ENCODE results near the gene BOD1L2.

Gene BOD1L2

DNA sequence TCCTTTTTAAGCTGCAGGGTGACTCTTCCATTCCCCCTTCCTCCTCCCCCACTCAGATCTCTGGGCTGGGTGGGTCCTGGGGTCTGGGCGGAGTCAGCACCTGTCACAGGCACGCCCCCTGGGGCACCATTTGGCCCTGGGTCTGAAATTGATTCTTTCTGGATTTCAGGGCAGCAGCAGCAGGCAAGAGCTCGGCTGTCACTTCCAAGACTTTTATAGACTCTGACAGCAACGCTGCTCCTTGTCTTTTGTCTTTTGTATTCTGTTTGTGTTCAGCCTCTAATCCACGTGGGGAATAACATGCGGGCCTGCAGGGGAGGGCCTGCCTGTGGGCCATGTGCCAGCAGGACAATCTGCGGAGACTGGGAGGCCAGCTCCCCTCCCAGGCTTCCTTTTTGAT, 3.9 kb downstream of the BOD1L2 start:
- ATAC-seq = no peak

DNA sequence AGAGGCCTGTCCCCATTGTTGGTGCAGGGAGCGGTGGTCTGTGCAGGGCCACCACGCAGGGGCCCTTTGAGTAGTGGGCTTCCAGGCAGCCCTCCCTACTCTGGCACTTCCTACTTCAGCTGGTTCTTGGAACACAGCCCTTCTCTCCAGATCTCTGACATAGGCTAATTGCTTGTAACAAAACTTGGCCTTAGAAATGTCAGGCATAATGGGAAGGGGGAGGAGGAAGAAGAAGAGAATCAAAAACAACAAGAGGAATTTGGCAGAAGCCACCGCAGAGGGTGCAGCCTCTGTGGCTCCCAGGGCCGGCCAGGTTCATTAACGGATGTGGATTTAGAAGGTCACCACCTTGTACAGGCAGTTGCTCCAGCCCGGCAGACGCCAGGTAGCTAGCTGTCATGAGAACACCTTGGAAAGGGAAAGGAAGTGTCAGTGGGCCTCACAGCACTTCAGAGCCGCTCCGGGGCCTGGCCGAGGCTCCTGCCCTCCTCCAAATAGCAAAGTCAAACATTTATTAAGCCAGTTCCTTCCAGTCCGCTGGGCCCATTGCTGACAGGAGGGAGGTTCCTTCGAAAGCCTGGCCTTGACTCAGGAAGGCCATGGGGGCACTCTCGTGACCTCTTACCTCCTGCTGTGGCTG, 7.4 kb downstream of the BOD1L2 start:
- ATAC-seq = no peak

DNA sequence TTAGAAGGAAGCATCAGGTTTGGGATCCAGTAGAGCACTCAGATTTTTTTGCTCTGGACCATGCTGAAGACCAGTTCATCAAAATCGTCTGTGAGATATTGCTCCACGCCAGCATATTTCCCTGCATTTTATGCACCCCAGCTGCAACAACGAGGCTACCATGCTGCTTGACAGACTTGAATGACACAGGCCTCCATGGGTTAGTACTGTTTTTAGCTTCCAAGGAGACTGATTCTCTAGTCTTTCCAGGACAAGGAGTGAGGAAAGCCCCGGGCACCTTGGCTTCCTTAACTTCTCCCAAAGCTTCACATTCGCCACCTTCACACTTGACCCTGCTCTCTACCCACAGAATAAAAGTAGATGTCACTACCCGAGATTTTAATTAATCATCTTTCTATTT, 17.5 kb downstream of the BOD1L2 start:
- no peak for ATAC-seq

GRCh38 chr18:57167617-57168308, 20.9 kb downstream of the BOD1L2 start:
- no peak for ATAC-seq

DNA sequence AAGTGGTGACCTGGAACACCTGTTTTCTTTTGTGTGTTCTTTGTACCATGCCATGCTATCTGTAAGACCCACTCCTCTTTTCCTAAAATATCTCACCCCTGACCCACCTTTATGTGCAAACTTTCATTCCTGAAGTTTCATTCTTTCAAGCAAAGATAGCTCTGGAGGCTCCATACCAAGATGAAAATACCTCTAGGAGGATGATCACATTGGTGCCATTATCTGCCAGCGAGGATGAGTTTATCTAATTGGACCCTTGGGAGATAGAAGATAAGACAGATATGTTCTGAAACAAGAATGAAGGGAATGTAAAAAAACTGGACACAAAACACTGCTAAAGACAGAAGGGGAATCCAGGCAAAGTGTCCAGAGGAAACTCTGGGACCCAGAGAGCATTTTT, 24.1 kb downstream of the BOD1L2 start:
- ATAC-seq = no peak

- no peak for ATAC-seq
Measured at GRCh38 chr18:57175532-57175931, 28.6 kb downstream of the BOD1L2 start.

DNA sequence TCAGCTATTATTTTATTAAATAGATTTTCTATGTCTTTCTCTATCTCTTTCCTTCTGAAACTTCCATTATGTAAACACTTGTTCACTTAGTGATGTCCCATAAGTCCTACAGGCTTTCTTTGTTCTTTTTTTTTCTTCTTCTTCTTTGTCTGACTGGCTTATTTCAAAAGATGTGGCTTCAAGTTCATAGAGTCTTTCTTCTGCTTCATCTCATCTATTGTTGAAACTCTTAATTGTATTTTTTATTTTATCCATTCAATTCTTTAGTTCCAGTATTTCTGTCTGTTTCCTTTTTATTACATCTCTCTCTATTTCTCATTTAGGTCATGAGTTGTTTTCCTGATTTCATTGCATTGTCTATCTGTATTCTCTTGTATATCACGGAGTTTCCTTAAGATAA, 38.5 kb downstream of the BOD1L2 start:
- no peak for ATAC-seq

DNA sequence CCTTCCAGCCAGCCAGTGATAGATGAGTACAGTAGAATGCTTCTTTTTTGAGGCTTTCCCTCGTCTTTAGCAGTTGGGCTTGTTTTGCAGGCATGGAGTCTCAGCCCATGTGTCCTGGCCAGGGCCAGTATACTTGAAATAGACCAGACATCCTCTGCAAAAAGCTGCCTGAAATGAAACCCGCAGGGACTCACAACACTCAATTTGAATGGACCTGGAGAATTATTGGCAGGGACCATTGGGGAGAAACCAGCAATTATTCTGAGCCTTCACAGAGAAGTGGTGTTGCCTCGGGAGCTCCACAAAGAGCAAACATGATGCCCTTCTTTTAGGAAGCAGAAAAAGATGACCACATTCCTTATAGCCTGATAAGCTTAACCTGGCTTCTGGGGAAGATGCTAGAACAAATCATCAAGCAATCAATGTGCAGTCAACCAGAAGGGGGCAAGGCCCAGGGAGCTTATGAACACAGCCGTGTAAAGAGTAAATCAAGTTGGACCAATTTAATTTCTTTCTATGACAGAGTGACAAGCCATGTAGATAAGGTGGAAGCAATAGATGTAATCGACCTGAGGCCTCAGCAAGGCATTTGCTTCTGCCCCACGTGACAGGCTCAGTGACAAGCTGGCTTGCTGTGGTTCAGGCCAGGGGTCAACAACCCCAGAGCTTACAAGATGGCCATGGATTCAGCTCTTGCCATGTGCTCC, 42.1 kb downstream of the BOD1L2 start:
- ATAC-seq = no peak

DNA sequence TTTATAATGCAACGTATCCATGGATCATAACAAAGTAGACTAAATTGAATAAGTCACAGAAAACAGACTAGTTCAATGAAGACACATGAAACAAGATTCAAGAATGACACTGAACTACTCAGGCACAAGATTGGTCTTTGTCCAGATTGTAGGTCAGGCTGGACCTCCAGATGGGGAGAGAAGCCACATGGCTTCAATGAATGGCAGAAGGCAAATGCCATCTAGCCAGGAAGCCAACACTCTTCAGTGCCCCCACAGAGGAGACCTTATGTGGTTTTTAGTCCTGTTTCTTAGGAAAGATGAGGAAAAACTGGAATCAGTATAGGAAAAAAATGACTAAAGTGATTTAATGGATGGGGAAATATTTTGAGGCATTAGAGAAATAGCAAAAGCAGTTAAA, 43.1 kb downstream of the BOD1L2 start:
- ATAC-seq = no peak

GRCh38 chr18:57194070-57194469, 47.2 kb downstream of the BOD1L2 start:
- no peak for ATAC-seq

- ATAC-seq = no peak
Measured at GRCh38 chr18:57194622-57195021, 47.7 kb downstream of the BOD1L2 start.

DNA sequence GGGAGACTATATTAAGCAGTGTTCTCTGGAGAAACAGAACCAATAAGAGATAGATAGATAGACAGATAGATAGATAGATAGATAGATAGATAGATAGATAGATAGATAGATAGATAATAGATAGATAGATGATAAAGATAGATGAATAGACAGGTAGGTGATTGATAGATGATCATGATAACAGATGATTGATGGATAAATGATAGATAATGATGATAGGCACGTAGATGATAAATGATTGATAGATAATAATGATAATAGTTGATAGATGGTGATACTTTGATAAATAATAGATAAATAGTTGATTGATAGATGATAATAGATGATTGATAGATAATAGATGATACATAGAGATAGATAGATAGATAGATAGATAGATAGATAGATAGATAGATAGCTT, 48.5 kb downstream of the BOD1L2 start:
- no peak for ATAC-seq

- no peak for ATAC-seq
Measured at GRCh38 chr18:57197261-57197660, 50.4 kb downstream of the BOD1L2 start.

DNA sequence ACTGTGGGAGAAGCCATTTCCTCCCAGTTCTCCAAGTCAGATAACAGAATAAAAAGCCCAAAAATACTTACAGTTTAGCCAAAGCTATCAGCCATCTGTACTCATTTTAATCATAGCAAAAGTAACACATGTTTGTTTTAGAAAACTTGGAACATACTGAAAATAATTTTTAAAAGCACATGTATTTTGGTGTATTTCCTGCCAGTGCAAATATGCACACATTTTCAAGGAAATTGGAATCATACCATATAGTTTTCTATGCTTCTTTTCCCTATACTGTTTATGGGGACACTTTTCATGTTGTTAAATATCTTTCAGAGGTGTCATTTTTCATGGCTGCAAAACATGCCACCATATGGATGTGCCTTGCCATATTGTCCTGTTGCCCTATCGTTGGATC, 51.2 kb downstream of the BOD1L2 start:
- ATAC-seq = no peak

All from activated CD4-positive, CD25-positive, alpha-beta regulatory T cell treated with anti-CD3 and anti-CD28 coated beads, Interleukin-2, amount 50 U/mL, for 24 hours (primary cell).